Adrenal gland (tissue), 5 donors: ENCODE results near the gene GP1BA.

ENCODE experiments used
- CTCF ChIP-seq, 6 experiments: fragments of 450-650 bp in 4 of 6; fragments of 200-600 bp in 2 of 6; sonication (generic) in 1 of 6; IDR thresholded peaks; 1 replicate in 5 of 6; 2 replicates in 1 of 6; pipeline versions ENCODE4 v1.5.1 to v1.8.0; 2016 to 2021; ENCODE audit warnings: antibody characterized with exemption in 6 of 6, mild to moderate bottlenecking in 2 of 6, moderate library complexity in 1 of 6
- POLR2A ChIP-seq, 2 donors: fragments of 450-650 bp; IDR thresholded peaks; one replicate each; pipeline ENCODE4 v1.6.1; 2017; ENCODE audit warnings: antibody characterized with exemption in 2 of 2, mild to moderate bottlenecking in 2 of 2, moderate library complexity in 1 of 2
- donor health status: DM: no; HTN: no; CAD: no.

- TF ChIP-seq POLR2A (IDR thresholded peaks at IDR 0.05), result no peak
- no peak for TF ChIP-seq CTCF (IDR thresholded peaks at IDR 0.05)
These were observed 1.6 kb downstream of the GP1BA start for GRCh38 chr17:4933646-4934045.
